ENCODE measurements around the gene KCNK17. TPM values are rescaled to one million over a fixed set of nuclear protein-coding genes. Genes with fewer than 3 reads are reported as not detected.

Gene KCNK17
- total RNA-seq, 1 experiment from 2014 or later, result 0.13 TPM

GRCh38 chr6:39338397-39338796 is 24.2 kb upstream of the KCNK17 start:
- DNase-seq (ENCODE audit: low spot score), result no peak

- DNase-seq (ENCODE audit: low spot score), result no peak
These were observed 21.7 kb upstream of the KCNK17 start for GRCh38 chr6:39335780-39336545.

- no peak for DNase-seq (ENCODE audit: low spot score)
These were observed 19.6 kb upstream of the KCNK17 start for GRCh38 chr6:39333644-39334438.

GRCh38 chr6:39330476-39330875 is 16.3 kb upstream of the KCNK17 start:
- no peak for DNase-seq (ENCODE audit: low spot score)

DNA sequence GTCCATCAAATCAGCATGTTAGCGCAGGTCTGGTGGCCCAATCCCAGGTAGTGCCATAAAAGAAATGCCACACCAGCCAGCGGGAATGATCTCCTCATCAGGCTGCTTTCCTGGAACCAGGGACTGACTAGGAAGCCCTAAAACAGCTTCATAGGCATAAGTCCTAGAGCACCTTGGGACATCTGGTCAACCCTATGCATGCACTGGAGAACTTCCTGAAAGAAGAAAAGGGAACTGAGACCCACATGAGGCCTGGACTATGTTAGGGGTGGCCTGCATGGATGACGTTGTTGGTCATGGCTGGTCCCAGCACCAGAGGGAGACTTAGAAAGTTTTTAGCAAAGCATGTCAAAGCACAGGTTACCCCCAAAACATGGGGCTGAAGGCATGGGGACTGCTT is 15.8 kb upstream of the KCNK17 start:
- no peak for DNase-seq (ENCODE audit: low spot score)

GRCh38 chr6:39328066-39328465 is 13.8 kb upstream of the KCNK17 start:
- no peak for DNase-seq (ENCODE audit: low spot score)

GRCh38 chr6:39327507-39327906 is 13.3 kb upstream of the KCNK17 start:
- DNase-seq (ENCODE audit: low spot score), result no peak

GRCh38 chr6:39322306-39322850 is 8.2 kb upstream of the KCNK17 start, which contains the start of gene KCNK16:
Gene KCNK16, minus strand, starts transcription at chr6:39322702. Its CDS starts 162 bp downstream, at chr6:39322540.
- no peak for DNase-seq (ENCODE audit: low spot score)

DNA sequence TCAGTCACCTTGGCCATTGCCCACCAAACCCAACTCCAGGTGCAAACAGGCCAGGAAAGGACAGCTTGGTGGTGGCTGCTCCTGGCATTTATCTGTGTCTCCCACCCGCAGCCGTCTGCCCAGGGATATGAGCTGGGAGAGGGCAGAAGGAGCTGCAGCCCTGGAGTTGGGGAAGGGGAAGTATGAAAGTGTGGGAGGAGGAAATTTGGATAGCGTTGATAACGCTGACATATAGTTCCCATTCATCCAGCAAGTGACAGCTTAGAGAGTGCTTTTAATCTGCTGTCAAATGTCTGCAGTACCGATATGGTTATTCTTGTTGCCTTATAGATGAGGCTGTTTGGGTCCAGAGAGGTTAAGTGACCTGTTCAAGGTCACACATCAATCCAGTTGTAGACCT is 7.5 kb upstream of the KCNK17 start:
- no peak for DNase-seq (ENCODE audit: low spot score)

DNA sequence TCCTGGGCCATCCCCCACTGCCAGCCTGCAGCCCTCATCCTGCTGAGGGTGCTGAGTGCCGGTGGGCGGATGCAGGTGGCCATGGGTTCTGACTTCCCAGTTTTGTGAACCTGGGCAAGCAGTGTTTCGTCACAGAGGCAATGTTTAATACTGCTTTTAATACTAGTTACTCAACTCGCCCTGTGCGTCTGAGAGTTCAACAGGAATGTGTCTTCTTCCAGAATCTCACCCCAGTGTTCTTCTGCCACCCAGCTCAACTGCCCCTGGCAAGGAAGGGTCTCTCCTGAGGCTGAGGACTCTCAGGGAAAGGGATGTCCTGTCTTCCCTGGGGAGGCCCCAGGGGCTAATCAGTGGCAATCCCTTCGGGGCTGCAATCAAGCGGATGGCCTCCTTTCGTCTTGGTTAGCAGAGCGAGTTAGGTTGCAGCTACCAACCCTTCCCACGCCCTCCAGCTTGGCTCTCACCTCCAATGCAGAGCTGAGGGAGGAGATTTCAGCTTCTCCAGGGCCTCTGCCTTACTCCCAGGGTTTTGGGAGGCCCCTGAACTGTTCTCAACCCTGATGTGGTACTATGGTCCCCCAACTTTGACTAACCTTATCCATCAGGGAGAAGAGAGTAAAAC is 6.3 kb upstream of the KCNK17 start:
- DNase-seq (ENCODE audit: low spot score), result no peak

- DNase-seq (ENCODE audit: low spot score), result no peak
These were observed 5.6 kb upstream of the KCNK17 start for GRCh38 chr6:39319621-39320362.

DNA sequence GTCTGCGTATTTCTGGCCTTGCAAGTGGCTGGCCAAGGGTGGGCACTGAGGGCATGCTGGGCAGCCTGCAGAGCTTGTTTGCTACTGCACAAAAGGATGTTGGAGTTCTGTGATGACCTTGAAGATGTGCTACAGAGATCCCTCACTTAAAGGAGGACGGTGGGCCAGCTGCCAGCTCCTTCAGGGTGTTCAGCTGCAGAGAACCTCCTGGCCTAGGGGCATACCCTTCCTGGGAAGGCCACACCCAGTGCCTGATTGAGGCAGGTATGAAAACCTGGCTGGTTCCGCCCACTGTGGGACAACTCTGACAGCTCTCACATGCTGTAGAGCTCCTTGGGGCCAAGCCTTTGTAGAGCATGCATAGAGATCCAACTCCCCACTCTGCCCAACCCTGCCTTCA is 3.0 kb upstream of the KCNK17 start:
- DNase-seq (ENCODE audit: low spot score), result no peak

- DNase-seq (ENCODE audit: low spot score), result no peak
These were observed 520 bp downstream of the KCNK17 start for GRCh38 chr6:39313526-39314272.

- no peak for DNase-seq (ENCODE audit: low spot score)
These were observed 1.2 kb downstream of the KCNK17 start for GRCh38 chr6:39312912-39313525.

DNA sequence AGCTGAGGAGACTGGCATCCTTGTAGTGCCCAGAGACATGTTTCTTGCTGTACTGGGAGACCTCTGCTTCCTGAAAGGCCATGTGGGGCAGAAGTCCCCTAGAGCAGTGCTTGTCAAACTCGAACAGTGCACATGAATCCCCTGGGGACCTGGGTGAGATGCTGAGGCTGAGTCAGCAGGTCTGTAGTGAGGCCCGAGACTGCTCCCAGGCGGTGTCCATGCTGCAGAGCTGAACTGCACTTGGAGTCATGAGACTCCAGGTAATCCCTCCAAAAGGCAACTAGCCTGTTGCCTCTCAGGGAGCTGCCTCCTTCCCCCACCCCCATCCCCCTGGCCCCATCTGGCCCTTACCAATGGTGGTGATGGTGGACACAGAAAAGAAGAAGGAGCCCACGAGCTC is 3.7 kb downstream of the KCNK17 start:
- no peak for DNase-seq (ENCODE audit: low spot score)

- peak; percentile 94 for DNase-seq (ENCODE audit: low spot score)
These were observed 4.2 kb downstream of the KCNK17 start for GRCh38 chr6:39309942-39310531.

DNA sequence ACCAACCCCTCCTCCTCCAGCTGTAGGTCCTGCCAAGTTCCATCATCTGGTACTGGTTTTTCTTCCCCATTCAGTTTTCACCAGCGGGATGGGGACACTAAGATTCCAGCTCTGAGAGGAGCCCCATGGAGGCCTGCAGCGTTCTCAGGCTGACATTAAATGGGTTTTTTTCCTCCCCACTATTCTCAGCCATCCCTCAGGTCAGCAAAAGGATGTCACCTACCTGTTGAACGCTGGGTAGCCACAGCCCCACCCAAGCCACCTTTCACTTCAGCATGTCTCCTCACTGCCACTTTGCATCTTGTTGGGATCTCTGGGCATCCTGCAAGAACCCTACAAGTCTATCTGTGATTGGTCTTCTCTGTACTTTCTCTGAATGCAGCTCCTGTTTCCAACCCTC is 6.8 kb downstream of the KCNK17 start:
- no peak for DNase-seq (ENCODE audit: low spot score)

- no peak for DNase-seq (ENCODE audit: low spot score)
These were observed 9.3 kb downstream of the KCNK17 start for GRCh38 chr6:39304951-39305350.

DNA sequence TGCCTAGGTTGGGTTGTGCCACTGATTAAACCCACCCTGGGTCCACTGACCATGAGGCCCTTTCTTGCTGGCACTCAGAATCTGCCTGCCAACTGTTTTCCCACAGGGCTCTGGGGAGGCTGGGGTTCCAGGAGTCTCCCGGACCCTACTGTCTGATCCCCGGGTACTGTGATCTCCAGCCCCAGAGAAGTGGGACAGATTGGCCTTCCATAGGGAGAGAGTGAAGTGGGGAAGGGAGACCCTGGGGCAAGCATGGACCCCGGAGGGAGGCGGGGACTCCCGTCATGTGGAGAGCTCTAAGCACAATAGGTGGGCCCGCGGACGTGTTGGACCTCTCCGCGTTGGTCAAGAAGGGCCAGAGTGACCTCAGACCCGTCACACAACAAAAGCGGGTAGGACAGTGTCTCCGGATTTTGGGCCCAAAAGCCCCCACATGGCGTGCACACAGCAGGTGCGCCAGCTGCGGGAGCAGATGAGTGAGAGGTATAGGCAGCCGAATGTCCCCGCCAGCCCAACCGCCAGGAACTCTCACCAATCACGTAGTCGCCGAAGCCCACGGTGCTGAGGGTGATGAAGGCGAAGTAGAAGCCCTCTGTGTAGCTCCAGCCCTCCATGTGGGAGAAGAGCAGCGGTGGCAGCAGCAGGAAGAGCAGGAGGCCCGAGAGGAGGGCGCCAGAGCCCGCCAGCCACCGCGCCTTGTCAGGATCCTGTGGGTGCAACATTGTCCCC is 10.6 kb downstream of the KCNK17 start:
- DNase-seq (ENCODE audit: low spot score), result no peak
